H1 (cell line): ENCODE data around the gene ARAP2. TPM values are rescaled to one million over a fixed set of nuclear protein-coding genes. Genes with fewer than 3 reads are reported as not detected.

ENCODE experiments used
- CTCF ChIA-PET: fragments of 300-600 bp; sonication (Branson Sonifier 250); formaldehyde crosslinking; loops from one replicate; lab custom pipeline; 2021; ENCODE audit not compliant: partially characterized antibody; lab: Charles Lee
- POLR2A ChIA-PET: fragments of 300-600 bp; sonication (Branson Sonifier 250); formaldehyde crosslinking; loops from one replicate; lab custom pipeline; 2021; ENCODE audit warnings: inconsistent platforms; ENCODE audit not compliant: partially characterized antibody; lab: Charles Lee
- DNase-seq, 2 experiments: peaks; one replicate each; pipeline versions ENCODE4 v3.0.0 to v3.0.0-alpha.2; 2010 to 2022; ENCODE audit warnings: low spot score in 2 of 2, low read depth in 1 of 2, mixed read lengths in 1 of 2
- FAIRE-seq: peaks from 2 replicates; lab custom pipeline; 2011; peaks lifted over from hg19 to GRCh38; lab: Jason Lieb, UNC
- H2AFZ ChIP-seq: 2 replicates; pipeline ENCODE4 v1.8.1; 2012; ENCODE audit warnings: low read length, inconsistent platforms
- H2AK5ac ChIP-seq: 2 replicates; pipeline ENCODE4 v1.6.1; 2013; ENCODE audit warnings: low read depth, low read length
- H2BK120ac ChIP-seq: replicated peaks from 2 replicates; pipeline ENCODE3; 2013; ENCODE audit warnings: low read depth, low read length, inconsistent platforms
- H2BK12ac ChIP-seq: 2 replicates; pipeline ENCODE4 v1.6.1; 2013; ENCODE audit warnings: low read depth, low read length
- H2BK15ac ChIP-seq: 2 replicates; pipeline ENCODE4 v1.6.1; 2013; ENCODE audit warnings: low read length
- H2BK20ac ChIP-seq: 2 replicates; pipeline ENCODE4 v1.6.1; 2013; ENCODE audit warnings: low read length
- H2BK5ac ChIP-seq: 2 replicates; pipeline ENCODE4 v1.6.1; 2013; ENCODE audit warnings: low read depth, low read length
- H3K14ac ChIP-seq: 2 replicates; pipeline ENCODE4 v1.6.1; 2013; ENCODE audit warnings: inconsistent platforms; ENCODE audit not compliant: insufficient read length
- H3K18ac ChIP-seq: 2 replicates; pipeline ENCODE4 v1.6.1; 2013; ENCODE audit warnings: low read length; ENCODE audit errors: extremely low read depth
- H3K23ac ChIP-seq: 2 replicates; pipeline ENCODE4 v1.6.1; 2013; ENCODE audit warnings: inconsistent platforms; ENCODE audit not compliant: insufficient read length
- H3K23me2 ChIP-seq: 2 replicates; pipeline ENCODE4 v1.6.1; 2013; ENCODE audit warnings: low read depth, low read length
- H3K27ac ChIP-seq: 2 replicates; pipeline ENCODE4 v1.6.1; 2011; ENCODE audit warnings: low read depth, low read length, inconsistent platforms
- H3K27me3 ChIP-seq, 4 experiments: replicated peaks in 1 of 4; 1 replicate in 1 of 4; 2 replicates in 3 of 4; pipeline versions ENCODE4 v1.6.1 to v1.8.1; 2011 to 2013; ENCODE audit warnings: low read length in 3 of 4, mild to moderate bottlenecking in 3 of 4, inconsistent platforms in 2 of 4, mixed read lengths in 2 of 4, moderate library complexity in 1 of 4; ENCODE audit not compliant: control insufficient read depth in 3 of 4, insufficient read depth in 3 of 4; ENCODE audit errors: extremely low read depth in 1 of 4
- H3K36me3 ChIP-seq, 4 experiments: 2 replicates each; pipeline versions ENCODE4 v1.6.1 to v1.8.1; 2011 to 2013; ENCODE audit warnings: mild to moderate bottlenecking in 4 of 4, low read length in 3 of 4, moderate library complexity in 2 of 4, control low read depth in 1 of 4, inconsistent platforms in 1 of 4; ENCODE audit not compliant: insufficient read depth in 4 of 4, control insufficient read depth in 2 of 4
- H3K4ac ChIP-seq: replicated peaks from 2 replicates; pipeline ENCODE3; 2013; ENCODE audit warnings: low read length, low read depth, mixed read lengths, inconsistent platforms; ENCODE audit not compliant: insufficient read length
- H3K4me1 ChIP-seq, 4 experiments: replicated peaks in 1 of 4; 1 replicate in 1 of 4; 2 replicates in 3 of 4; pipeline versions ENCODE4 v1.6.1 to v1.8.1; 2011 to 2013; ENCODE audit warnings: low read length in 3 of 4, inconsistent platforms in 2 of 4, mixed read lengths in 1 of 4; ENCODE audit not compliant: insufficient read depth in 4 of 4, control insufficient read depth in 3 of 4
- H3K4me2 ChIP-seq, 2 experiments: 2 replicates each; pipeline versions ENCODE4 v1.6.1 to v1.8.1; 2011 to 2013; ENCODE audit warnings: low read depth in 2 of 2, low read length in 2 of 2, control low read depth in 1 of 2, inconsistent platforms in 1 of 2, mild to moderate bottlenecking in 1 of 2; ENCODE audit not compliant: insufficient read depth in 1 of 2
- H3K4me3 ChIP-seq, 4 experiments: fragments of 200-600, 300-600 bp in 1 of 4; sonication (generic), shearing (Covaris generic), sonication (Bioruptor Twin) in 1 of 4; 2 replicates each; pipeline versions ENCODE4 v1.5.1 to v1.8.1; 2011 to 2016; ENCODE audit warnings: low read length in 4 of 4, low read depth in 3 of 4, control low read depth in 2 of 4, inconsistent platforms in 2 of 4, mild to moderate bottlenecking in 2 of 4, mixed read lengths in 1 of 4, moderate library complexity in 1 of 4; ENCODE audit not compliant: insufficient read depth in 2 of 4; ENCODE audit errors: extremely low read depth in 1 of 4
- H3K56ac ChIP-seq: replicated peaks from 2 replicates; pipeline ENCODE3; 2013; ENCODE audit warnings: low read depth, mild to moderate bottlenecking, mixed read lengths, low read length, inconsistent platforms; ENCODE audit not compliant: insufficient read length
- H3K79me1 ChIP-seq: 2 replicates; pipeline ENCODE4 v1.6.1; 2013; ENCODE audit warnings: low read depth, low read length, control low read depth
- H3K79me2 ChIP-seq, 2 experiments: 2 replicates each; pipeline versions ENCODE4 v1.6.1 to v1.8.1; 2012 to 2013; ENCODE audit warnings: low read length in 2 of 2, mild to moderate bottlenecking in 2 of 2, inconsistent platforms in 1 of 2; ENCODE audit not compliant: insufficient read depth in 2 of 2, control insufficient read depth in 1 of 2
- H3K9ac ChIP-seq, 4 experiments: replicated peaks in 1 of 4; 1 replicate in 1 of 4; 2 replicates in 3 of 4; pipeline versions ENCODE4 v1.6.1 to v1.8.1; 2011 to 2013; ENCODE audit warnings: low read depth in 3 of 4, low read length in 3 of 4, control low read depth in 2 of 4, mild to moderate bottlenecking in 2 of 4, moderate library complexity in 2 of 4, inconsistent platforms in 1 of 4; ENCODE audit errors: extremely low read depth in 1 of 4
- H3K9me3 ChIP-seq, 2 experiments: 2 replicates each; pipeline versions ENCODE4 v1.6.1 to v1.8.1; 2012 to 2013; ENCODE audit warnings: mild to moderate bottlenecking in 2 of 2, moderate library complexity in 2 of 2, control low read depth in 1 of 2, inconsistent platforms in 1 of 2, low read depth in 1 of 2, low read length in 1 of 2, mixed read lengths in 1 of 2; ENCODE audit not compliant: insufficient read depth in 2 of 2
- H4K20me1 ChIP-seq, 2 experiments: replicated peaks in 1 of 2; 2 replicates each; pipeline versions ENCODE3 to v1.8.1; 2011 to 2013; ENCODE audit warnings: inconsistent platforms in 2 of 2, low read length in 2 of 2, mild to moderate bottlenecking in 1 of 2; ENCODE audit not compliant: insufficient read depth in 2 of 2, control insufficient read depth in 1 of 2
- H4K5ac ChIP-seq: 2 replicates; pipeline ENCODE4 v1.6.1; 2013; ENCODE audit warnings: low read length, low read depth, mixed read lengths, inconsistent platforms; ENCODE audit not compliant: insufficient read length
- H4K8ac ChIP-seq: 2 replicates; pipeline ENCODE4 v1.8.0; 2013; ENCODE audit warnings: mild to moderate bottlenecking, moderate library complexity, low read length, inconsistent platforms; ENCODE audit not compliant: insufficient read depth; ENCODE audit errors: extremely low read depth
- H4K91ac ChIP-seq: replicated peaks from 2 replicates; pipeline ENCODE3; 2013; ENCODE audit warnings: low read length, mixed read lengths, inconsistent platforms; ENCODE audit not compliant: insufficient read length
- E2F6 ChIP-seq: IDR thresholded peaks from 2 replicates; pipeline ENCODE4 v1.6.1; 2012; ENCODE audit warnings: inconsistent platforms
- RNF2 ChIP-seq: fragments of 200-900, 300-1000 bp; sonication (generic); IDR thresholded peaks from 2 replicates; pipeline ENCODE4 v1.7.1; 2016; ENCODE audit warnings: borderline replicate concordance, low read depth, mild to moderate bottlenecking, antibody characterized with exemption, low read length; ENCODE audit not compliant: poor library complexity, severe bottlenecking; ENCODE audit errors: missing control alignments
- SAP30 ChIP-seq: fragments of 300-600 bp; sonication (generic); IDR thresholded peaks from 2 replicates; pipeline ENCODE4 v1.7.1; 2012; ENCODE audit warnings: low read length, moderate library complexity, mild to moderate bottlenecking, inconsistent platforms; ENCODE audit not compliant: insufficient read depth, insufficient replicate concordance
- WGBS, 2 experiments: shearing (Covaris generic) in 1 of 2; methylation state at CpG; one replicate each; pipeline versions ENCODE4 v1.1.6 to v1.1.7; 2013 to 2015; ENCODE audit warnings: low lambda C conversion rate in 2 of 2, mixed read lengths in 2 of 2, inconsistent platforms in 1 of 2, low coverage in 1 of 2, missing lambda C conversion rate in 1 of 2; ENCODE audit not compliant: insufficient replicate concordance in 2 of 2, insufficient coverage in 1 of 2, insufficient read length in 1 of 2; ENCODE audit errors: extremely low coverage in 1 of 2, missing lambda C conversion rate in 1 of 2; 5-methylcytosine and 5-hydroxymethylcytosine counted together
- polyA plus RNA-seq, 7 experiments: library from polyadenylated mRNA; depleted of rRNA in 3 of 7; stranded (reverse) in 5 of 7; unstranded in 2 of 7; fragments of >200 nt in 5 of 7; fragments of 200-250 nt in 2 of 7; gene quantifications; 1 replicate in 5 of 7; 2 replicates in 1 of 7; 4 replicates in 1 of 7; pipeline versions ENCODE4 v1.2.1 to v1.2.3, GENCODE V29; 2011 to 2013; ENCODE audit warnings: missing spikeins in 2 of 7, mixed read lengths in 2 of 7
- total RNA-seq: library from RNA; stranded (reverse); fragmentation: NEBNext Ultra II Directional; extraction: Animal tissue kit (Norgen Biotek cat#: 25700); gene quantifications from 2 replicates; pipeline ENCODE4 v1.2.1, GENCODE V29; 2021

Gene ARAP2
- total and polyA plus RNA-seq, 2 of the 8 experiments (the other 6 are each of a cell fraction or from before 2014, with no cell fraction given) = 0.15 to 2.3 TPM

- Histone ChIP-seq H3K36me3 (no peaks in the 10 kb centered on the region), H4K8ac (no peak overlapping the region), H3K27ac (no peak overlapping the region), H2BK15ac (no peak overlapping the region), H3K9ac (no peak overlapping the region), H3K9me3 (no peaks in the 10 kb centered on the region), H4K20me1 (no peaks in the 10 kb centered on the region), H3K56ac (no peak overlapping the region), H3K4me1 (peaks cover 0 to 3% (median under 1%) of the 10 kb centered on the region in 4 experiments; a peak in 1 of 7 replicates), H3K4ac (no peak overlapping the region), H3K23me2 (no peaks in the 10 kb centered on the region), H3K79me2 (no peaks in the 10 kb centered on the region), H2BK12ac (no peak overlapping the region), H2BK120ac (no peak overlapping the region), H3K27me3 (no peaks in the 10 kb centered on the region), H2BK20ac (no peak overlapping the region), H3K79me1 (no peaks in the 10 kb centered on the region), H2BK5ac (no peak overlapping the region), H3K23ac (no peak overlapping the region), H3K18ac (no peak overlapping the region), H3K4me3 (no peak overlapping the region), H3K14ac (no peak overlapping the region), H3K4me2 (no peak overlapping the region), H4K91ac (no peak overlapping the region), H2AK5ac (no peak overlapping the region), H2AFZ (no peak overlapping the region), H4K5ac (no peak overlapping the region)
- POLR2A ChIA-PET = no interaction called here
- WGBS, 2 experiments = 89% methylated on average over 5 of the region's 5 CpGs; no CpG with 5 or more reads in 1 of the 2 experiments
- CTCF ChIA-PET = interaction anchor here (1.2 kb wide), 1 partner anchor 13 kb away, joined by 3 read pairs; no protein-coding TSS in a partner anchor
- no peak for FAIRE-seq
- DNase-seq = no peak
- no peak for TF ChIP-seq RNF2
- no peak for TF ChIP-seq E2F6
- TF ChIP-seq SAP30 = no peak
These were observed 25.3 kb upstream of the ARAP2 start for GRCh38 chr4:36269533-36270173.
